Measurements from ENCODE around the gene C1orf116. TPM values are rescaled to one million over a fixed set of nuclear protein-coding genes. Genes with fewer than 3 reads are reported as not detected.

The C1orf116 gene
- under 1 TPM in 2 of 4 donors, not detected in 2; 0.13 to 0.16 TPM for total RNA-seq

DNA sequence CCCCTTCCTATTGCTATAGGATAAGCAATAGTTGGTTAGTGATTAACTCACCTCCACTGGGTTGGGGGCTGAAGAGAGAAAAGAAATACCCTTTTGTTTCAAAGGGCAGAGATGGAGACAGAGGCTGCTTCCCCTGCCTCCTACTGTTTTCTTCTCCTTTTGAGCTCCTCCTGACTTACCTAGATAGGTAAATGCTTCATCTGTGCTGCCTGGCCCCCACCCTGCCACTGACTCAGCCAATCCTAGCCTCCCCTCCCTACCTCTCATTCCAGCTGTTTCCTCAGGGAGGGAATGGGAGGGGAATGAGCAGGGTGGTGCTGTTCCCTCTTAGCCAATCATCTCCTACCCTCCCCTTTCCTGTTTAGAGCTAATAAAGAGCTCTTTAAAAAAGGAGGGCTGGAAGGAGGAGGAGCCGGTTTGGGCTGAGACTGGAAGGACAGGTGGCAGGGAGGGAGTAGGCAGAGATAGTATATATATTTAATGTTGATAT lies at the start of gene C1orf116:
C1orf116 (minus strand) TSS at position 229 of the 490 bp plus-strand sequence. CDS start 5,158 bp downstream, outside the sequence.
- peak; percentile 54 for ATAC-seq (ENCODE audit: low FRiP score)
- no peak for DNase-seq (ENCODE audit: low spot score)
- no peak for TF ChIP-seq CTCF (IDR thresholded peaks at IDR 0.05)

GRCh38 chr1:207081806-207082205 lies 49.2 kb upstream of the C1orf116 start:
- ATAC-seq (ENCODE audit: low FRiP score): no peak
- no peak for TF ChIP-seq CTCF (IDR thresholded peaks at IDR 0.05)
- DNase-seq (ENCODE audit: low spot score): no peak

DNA sequence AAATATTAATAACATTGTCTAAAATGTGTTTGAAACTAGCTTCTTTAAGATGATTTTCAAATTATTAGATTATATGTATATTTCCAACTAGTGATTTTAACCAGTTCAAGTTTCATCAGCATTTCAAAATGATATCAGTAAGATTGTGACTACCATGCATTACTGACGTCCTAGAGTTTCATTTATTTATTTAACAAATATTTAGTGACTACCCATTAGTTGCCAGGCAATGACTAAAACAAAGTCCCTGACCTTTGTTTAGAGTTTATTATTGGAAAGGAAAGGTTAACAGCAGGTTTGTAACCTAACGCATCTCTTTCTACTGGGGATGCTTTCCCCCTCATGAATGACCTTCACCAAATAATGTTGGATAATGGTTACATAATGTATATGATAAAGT lies 48.5 kb upstream of the C1orf116 start:
- TF ChIP-seq CTCF (IDR thresholded peaks at IDR 0.05): no peak
- ATAC-seq (ENCODE audit: low FRiP score) (no peak), DNase-seq (ENCODE audit: low spot score) (no peak)

DNA sequence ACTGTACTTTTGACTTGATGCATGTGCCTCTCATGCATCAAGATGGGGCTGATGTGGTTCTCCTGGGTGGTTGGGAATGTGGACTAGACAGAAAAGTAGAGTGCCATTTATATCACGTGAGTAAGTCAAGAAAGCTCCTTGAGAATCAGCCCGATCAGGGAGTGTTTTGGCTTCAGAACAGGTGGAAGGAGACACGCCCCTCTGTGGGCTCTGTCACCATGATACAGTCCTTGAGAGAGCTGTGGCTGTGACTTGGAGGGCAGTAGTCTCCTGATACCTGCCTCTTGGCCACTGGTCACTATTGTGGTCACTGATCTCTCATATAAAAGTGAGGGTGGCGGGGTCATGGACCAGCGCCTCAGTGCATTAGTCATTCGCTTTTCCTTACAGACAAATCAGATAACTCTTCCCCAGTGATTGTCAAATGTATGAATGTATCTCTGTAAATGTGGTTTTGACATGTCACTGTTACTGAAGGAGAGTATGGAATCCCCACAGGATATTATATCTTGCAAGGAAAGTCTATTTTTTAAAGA lies 47.2 kb upstream of the C1orf116 start:
- no peak for ATAC-seq (ENCODE audit: low FRiP score)
- DNase-seq (ENCODE audit: low spot score): no peak
- TF ChIP-seq CTCF (IDR thresholded peaks at IDR 0.05): no peak

- DNase-seq (ENCODE audit: low spot score) (no peak), ATAC-seq (ENCODE audit: low FRiP score) (no peak)
- no peak for TF ChIP-seq CTCF (IDR thresholded peaks at IDR 0.05)
These were observed 46.1 kb upstream of the C1orf116 start for GRCh38 chr1:207078578-207079132.

DNA sequence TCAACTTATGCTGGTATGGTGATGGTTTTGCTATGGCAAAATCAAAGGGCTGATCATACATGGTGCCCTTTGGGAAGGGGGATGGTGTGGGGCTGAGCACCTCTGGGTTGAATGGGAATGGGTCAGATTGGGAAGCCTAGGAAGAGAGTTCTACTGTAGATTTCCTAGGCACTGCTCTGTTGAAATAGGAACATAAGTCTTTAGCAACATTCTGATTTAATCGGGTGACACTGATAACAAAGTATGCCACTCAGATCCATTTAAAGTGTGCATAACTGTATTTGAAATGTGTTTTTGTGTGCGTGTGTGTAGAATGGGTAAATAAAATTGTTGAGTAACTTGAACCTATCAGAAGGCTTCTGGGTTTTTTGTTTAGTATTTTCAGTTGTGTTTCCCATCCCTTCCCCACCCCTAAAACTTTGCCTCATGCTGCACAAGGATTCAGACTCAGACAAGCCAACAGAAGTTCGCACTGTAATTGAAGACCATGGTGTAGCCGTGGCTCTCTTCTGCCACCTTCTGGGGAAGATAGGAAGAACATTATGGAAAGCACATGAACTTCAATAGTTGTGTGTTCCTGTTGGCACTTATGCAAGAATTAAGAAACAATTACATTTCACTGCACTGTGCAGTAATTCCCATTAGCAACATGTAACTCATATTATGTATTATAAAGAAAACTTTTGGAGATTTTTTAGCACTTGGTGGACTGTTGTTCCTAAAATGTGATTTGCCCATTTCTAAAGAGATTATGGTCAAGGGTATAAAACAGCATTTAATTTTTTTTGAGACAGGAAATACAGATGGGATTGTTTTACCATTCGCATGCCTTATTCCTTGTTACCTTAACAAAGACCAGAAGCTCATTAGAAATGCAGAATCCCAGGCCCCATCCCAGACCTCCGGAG lies 45.2 kb upstream of the C1orf116 start:
- DNase-seq (ENCODE audit: low spot score) (no peak), ATAC-seq (ENCODE audit: low FRiP score) (peak; percentile 87)
- peak in 1 of 3 donors; percentile 78 for TF ChIP-seq CTCF (IDR thresholded peaks at IDR 0.05)

All from omental fat pad (tissue), 4 donors.